ENCODE results near the gene TCF7L1.
"Not testable (repeated sequence)": the region's sequence is repeated elsewhere in the genome, so short reads cannot be mapped to it uniquely, and the experiment has no call there.

TCF7L1 gene

DNA sequence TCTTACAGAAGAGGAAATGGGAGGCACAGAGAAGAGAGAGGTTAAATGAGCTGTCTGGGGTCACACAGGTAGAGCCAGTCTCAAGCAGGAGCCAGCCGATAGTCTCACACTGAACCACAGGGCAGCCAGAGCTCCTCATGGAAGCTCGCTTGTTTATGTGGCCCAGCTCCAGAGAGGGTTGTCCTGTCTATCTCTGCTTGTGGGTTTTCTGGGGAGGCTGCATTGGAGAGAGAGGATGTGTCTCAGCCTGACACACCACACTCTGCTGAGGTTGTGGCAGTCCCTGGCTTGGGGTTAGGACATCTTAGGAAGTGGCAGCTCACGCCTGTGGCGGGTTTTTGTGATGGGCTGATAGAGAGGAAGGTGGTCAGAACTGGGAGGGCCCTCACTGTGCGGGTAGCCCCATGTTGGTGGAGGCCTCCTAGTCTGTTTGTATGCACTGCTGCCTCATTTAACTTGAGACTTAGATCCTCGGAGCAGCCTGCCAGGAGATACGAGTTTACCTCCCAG, 52.3 kb downstream of the TCF7L1 start:
- no peak for DNase-seq

DNA sequence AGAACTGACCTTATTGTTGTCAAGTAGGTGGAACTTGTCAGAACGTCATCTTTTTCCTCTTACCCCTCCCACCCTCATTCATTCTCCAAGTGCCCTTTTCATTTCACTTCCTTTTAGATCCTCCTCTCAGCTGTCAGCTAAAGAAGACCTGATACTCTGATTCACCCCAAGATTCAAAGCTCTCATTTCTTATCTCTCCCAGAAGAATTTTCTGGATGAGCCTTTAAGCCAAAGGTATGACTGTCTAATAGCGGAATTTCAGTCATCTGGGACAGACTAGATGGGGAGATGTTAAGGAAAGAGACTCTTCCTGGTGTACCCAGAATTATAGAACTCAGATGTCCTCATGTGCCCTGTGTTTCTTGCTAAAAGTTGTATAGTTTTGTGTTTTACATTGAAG, 53.9 kb downstream of the TCF7L1 start:
- no peak for DNase-seq

DNA sequence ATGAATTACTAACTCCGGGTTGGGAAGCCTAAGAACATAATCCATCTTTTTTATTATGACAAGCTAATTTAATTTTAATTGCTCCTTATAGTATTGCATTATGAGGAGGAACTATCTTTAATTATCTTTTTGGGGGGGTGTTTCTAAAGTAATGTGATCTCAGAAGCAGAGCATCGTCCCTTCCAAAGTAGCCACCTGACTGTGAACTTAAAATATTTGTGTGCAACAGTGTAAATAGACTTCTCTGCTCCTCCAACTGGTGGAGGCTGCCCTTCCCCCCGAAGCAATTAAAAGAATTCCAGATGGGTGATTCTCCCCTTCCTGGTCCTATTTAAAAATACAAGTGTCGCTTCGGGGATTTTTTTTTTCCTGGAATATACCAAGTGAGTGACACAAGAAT, 55.7 kb downstream of the TCF7L1 start:
- no peak for DNase-seq

DNA sequence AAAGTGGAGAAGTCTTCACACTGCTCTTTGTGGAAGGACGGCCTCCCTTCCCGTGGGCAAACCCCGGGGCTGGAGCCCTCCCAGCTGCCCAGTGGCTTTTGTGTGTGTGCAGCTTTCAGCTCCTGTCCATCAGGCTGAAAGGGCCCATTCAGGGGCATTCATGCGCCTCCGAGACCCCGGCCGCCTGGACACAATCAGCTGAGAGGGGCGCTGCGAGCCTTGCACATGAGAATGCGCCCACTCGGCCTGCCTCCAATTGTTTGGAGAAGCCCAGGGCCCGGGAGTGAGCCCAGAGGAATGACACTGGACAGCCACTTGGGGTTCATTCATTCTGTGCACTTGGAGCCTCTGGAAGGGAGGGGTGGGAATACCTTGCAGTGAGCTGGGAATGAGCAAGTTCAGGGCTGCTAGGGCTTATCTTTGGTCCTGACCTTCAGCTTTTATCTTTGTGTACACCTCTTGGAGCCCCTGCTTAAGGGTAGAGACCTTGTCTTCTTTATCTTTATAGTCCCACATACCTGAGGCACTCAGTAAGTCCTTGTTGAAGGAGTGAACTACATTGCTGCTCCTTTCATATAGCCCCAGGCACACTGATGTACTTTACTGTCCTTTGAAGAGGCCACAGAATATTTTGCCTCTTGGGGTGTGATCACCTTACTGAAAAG, 56.5 kb downstream of the TCF7L1 start:
- no peak for DNase-seq

DNA sequence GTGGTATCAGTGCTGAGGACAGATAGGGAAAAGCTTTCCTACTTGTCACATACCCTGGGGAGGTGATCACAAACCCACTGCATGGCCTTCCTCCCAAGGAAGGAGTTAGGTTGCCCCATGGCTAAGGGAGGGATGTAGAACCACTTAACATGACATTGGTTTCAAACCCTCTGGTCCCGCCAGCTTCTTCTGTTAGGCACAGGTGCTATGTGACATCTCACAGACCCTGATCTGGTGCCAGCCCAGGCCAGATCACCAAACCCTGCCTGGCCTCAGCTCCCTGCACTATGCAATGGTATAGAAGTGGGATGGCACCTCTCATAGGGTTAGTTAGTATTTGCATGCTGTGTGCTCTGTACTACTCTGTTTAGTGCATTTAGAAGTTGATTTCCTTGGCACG, 58.0 kb downstream of the TCF7L1 start:
- DNase-seq = no peak

DNA sequence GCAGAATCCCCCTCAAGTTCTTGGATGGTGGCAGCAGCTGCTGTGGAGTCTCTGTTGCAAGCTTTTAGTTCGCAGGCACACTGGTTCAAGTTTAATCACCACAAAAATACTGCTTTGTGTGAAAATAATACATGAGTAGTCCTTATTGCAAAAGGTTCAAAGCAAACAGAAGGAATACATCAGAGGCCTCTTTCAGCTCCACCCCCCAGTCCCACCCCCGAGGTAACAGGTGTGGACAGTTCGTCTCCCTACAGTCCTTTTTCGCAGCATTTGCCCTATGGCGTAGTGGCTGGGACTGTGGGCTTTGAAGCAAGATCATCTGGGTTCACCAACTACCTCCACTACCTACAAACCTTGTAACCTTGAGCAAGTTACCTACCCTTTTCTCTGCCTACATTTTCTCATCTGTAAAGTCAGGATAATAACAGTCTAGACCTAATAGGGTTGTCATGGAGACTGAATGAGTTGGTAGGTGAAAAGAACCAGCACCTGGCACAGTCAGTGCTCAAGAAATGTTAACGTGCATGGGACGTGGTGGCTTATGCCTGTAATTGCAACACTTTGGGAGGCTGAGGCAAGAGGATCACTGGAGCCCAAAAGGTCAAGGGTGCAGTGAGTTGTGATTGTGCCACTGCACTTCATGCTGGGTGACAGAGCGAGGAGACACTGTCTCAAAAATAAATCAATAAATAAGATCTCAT, 61.7 kb downstream of the TCF7L1 start:
- DNase-seq = no peak

DNA sequence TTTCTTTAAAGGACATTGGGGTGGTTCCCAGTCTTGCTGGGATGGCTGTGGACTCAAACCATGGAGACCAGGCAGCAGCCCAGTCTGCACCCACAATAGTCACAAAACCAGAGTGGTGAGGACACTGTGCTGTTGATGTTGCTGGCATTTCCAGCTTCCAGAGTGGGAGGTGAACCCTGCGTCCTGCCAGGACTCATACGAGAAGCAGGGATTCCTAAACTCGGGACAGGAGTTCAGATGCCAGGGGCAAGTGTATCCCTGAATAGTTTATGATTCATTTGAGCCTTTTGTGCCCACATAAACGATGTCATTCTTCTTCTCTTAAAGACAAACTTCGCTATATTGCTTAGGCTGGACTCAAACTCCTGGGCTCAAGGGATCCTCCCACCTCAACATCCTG, 62.8 kb downstream of the TCF7L1 start:
- DNase-seq = no peak

DNA sequence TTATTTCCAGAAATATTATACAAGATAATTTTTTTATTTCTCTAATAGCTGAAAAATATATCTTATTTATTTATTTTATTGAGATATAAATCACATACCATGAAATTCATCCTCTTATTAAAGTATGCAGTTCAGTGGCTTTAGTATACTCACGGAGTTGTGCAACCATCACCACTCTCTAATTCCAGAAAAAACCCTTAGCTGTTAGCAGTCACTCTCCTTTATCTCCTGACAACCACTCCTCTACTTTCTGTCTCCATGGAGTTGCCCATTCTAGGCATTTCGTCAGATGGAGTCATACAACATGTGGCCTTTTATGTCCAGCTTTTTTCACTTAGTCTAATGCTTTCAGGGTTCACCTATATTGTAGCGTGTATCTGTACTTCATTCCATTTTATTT, 66.5 kb downstream of the TCF7L1 start:
- DNase-seq = no peak

DNA sequence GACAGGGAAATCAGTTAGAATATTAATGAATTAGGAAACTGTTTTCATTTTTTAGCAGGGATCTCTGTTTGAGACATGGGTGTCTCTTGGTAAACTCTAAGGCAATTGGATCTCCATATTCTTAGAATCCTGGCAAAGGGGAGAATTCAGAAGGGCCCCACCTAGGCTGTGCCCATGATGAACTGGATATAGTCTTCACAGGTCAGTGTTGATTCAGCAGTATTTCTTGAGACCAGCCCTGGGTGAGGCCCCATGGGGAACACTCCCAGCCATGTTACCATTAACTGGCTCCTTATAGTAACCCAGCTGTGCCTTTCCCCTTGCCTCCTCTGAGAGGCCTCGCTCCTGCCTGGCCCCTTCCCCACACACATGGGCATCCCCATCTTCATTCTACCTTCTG, 76.7 kb downstream of the TCF7L1 start:
- no peak for DNase-seq

DNA sequence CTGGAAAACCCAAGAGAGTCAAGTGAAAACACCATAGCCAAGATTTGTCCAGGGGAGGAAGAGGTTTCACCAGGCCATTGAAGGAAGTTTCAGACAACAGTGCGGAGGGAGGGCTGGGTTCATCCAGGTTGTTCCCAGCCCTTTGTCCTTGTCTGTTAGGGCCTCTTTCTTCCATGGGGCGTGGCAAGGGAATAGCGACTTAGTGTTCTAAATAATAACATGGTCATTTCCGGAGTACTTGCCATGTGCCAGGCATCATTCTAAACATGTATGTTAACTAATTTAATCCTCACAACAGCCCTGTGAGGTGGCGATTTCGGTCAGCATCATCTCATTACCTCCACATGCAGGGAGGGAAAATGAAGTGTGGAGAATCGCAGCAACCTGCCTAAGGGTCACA, 77.3 kb downstream of the TCF7L1 start:
- DNase-seq = no peak

DNA sequence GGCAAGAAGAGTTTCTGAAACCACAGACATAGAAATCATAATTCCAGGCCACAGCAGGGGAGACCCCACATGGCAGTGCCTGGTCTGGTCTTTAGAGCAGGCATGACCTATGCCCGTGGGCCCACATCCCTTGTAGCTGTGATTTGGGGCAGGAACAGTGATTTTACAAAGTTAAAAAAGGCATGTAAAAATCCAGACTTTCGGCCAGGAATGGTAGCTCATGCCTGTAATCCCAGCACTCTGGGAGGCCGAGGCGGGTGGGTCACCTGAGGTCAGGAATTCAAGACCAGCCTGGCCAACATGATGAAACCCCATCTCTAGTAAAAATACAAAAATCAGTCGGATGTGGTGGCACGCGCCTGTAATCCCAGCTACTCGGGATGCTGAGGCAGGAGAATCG, 78.4 kb downstream of the TCF7L1 start:
- DNase-seq = not testable (repeated sequence)

DNA sequence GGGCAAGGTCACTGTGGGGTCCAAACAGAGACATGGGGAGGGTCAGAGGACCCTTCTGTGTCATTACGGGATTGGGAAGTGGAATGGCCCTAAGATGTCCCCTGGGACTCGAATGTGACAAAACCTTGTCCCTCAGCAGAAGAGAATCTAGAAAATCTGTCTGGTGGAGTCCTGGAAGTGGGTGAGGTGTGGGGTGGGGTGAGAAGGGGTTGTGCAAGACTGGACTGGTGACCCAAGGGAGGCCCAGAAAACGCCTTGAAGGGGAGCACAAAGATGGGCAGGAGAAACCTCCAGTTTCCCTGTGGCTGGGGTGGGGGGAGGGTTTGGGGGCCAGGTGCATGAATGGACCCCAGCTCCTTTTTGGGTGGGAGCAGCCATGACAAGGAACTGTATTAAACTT, 79.6 kb downstream of the TCF7L1 start:
- no peak for DNase-seq

DNA sequence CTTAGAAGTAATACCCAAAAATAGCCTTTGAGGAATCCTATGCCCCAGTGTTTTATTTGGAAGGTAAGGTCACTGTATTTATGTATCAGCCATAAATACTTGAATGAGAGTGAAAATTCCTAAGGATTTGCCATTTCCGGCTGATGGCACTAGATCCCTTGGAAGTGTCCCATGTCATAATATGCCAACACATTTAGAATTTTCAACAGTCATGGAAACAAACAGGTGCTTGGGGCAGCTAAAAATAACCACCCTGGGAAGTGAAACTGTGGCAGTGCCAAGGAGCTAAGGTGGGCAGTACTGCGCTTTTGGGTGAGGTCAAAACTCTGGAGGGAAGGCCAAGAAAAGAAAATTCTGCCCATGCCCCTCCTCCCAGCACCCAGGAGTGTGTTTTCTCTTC, 80.2 kb downstream of the TCF7L1 start:
- no peak for DNase-seq

DNA sequence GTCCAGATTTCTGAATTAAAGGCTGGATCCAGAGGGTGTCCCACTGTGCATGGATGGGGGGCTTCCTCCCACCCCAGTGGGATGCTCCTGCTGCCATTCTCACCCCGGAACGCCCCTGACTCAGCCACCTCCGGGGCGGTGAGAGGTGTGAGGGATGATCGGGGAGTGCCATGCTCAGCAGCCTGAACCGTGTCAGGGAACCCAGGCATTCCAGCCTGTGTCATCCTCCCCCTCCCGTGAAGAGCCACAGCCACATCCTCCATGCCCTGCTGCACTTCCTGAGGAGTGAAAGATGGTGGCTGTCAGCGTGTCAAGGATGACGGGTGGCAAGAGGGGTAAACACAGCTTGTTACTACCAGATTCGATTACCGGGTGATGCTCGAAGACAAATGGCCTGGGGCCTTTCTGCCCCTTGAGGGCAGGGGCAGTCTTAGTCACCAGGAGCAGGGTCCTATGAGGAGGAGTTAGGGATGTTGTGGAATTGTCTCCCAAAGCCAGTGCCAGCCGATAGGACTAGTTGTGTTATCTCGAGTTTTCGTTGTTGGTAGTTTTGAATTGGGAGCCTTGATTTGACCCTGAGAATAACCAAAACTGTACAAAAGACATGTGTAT, 80.8 kb downstream of the TCF7L1 start:
- DNase-seq = no peak

DNA sequence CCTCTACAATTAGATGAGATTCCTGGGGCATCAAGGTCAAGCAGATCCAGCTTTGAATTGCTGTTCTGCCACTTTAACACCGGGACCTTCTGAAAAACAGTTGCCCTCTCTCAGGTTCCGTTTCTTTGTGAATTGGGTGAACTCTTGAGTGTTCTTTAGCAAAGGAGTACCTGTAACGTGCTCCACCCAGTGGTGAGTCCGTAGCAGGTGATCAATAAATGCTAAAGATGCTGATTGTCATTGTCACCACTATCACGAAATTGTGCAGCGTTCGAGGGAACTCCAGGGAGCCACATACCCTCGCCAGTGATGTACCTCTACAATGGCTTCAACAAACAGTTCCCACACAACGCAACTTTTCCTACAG, 81.9 kb downstream of the TCF7L1 start:
- no peak for DNase-seq

DNA sequence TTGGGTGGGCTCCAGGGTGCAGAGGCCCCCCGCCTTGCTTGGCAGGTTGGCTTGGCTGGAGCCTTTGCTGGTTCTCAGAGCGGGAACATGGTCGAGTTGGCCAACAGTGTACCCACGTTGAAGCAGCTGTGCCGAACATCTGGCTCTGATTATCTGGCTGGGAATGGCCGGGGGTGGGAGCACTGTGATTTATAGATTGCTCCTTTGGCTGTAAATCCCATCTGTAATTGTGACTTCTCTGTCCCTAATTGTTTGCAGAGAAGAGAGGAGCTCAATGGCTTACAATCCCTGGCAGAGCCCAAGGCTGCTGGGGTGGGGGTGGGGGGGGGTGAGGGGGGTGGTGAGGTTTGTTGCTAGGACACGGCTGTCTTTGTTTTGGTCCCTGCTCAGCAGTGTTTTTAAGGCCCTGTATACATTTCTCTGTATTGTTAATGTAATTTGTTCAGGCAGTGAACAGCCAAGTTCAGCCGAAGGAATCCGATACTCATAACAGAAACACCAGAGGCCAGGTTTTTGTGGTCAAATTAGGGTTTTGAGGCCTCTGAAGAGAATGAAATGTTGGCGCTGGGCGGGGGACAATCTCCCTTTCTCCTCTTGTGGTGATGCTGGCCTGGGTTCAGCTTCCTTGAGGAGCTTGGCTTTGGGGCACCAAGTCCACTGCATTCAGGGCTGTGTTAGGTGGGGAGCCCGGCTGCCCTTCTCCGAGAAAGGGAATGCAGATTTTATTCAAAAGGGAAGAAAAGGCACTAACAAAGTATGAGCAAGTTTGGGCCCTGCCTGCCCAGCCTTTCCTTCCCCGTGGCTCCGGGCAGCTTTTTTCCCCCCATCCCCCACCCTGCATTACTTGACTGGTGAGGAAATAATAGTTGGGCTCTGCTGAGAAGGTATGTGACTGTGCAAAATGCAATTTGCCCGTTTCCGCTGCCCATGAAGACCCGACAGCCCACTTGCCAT, 82.5 kb downstream of the TCF7L1 start:
- no peak for DNase-seq

DNA sequence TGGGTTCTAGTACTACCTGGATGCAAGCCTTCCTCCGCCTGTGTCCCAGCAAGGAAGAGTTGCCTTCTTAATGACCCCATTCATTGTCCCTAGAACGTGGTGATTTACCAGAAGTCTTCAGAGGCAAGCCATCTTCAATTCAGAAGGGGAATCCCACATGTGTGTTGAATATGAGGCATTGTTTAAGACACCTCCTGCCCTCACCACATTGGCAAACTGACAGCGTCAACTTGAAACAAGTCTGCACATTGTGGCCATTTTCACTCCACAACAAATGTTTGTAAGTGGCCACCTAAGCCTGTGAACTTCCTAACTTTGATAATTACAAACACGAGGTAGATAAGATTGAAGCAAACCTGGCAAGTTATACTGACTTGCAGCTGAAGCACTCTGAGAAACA, 83.7 kb downstream of the TCF7L1 start:
- no peak for DNase-seq

DNA sequence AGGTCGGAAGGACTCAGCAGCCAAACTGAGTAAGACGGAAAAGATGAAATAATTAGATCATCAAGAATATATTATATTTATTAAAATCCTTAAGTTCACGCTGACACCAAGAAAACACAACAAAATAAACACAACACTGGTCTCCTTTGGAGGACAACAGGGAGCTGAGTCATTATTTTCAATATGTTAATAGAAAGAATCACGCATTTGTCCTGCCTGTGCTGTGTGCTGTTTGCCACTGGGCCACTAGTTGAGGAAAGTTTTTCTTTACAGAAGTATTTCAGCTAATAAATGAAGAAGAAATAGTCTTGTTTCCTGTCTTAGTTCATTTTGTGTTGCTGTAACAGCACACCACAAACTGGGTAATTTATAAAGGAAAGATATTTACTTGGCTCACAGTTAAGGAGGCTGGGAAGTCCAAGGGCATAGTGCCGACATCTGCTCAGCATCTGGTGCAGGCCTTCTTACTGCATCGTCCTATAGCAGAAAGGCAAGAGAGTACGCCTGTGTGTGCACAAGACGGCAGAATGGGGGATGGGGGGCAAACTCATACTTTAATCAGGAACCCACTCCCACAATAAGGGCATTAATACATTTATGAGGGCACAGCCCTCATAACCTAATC, 88.0 kb downstream of the TCF7L1 start:
- DNase-seq = no peak

DNA sequence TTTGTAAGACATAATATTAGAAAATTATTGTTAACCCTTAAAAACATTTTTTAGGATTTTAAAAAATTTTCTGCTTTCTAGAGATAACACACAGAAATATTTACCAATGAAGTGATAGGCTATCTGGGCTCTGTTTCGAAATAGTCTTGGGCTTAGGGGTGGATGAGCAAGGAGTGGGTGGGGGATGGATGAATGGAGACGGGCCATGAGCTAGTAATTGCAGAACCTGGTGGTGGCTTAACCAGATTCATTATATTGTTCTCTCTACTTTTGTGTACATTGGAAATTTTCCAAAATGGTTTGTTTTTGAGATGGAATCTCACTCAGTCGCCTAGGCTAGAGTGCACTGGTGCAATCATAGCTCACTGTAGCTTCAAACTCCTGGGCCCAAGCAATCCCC, 89.6 kb downstream of the TCF7L1 start:
- no peak for DNase-seq

DNA sequence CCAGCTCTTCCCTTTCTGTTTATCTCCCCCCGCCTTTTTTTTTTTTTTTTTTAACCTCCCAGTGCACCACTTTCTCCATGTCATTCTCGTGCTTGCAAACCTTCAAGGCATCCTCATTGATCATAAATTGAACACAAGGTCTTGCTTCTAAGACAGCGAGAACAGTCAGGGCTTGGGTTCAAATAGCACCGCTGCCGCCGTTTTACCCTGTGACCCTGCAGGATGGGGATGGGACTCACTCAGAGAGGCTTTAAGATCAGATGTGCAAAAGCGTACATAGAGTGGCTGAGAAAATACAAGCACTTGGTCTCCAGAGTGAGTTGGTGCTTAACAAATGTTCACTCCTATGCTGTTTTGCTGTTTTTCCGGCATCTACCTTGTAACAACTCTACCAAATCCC, 93.6 kb downstream of the TCF7L1 start:
- DNase-seq = no peak

DNA sequence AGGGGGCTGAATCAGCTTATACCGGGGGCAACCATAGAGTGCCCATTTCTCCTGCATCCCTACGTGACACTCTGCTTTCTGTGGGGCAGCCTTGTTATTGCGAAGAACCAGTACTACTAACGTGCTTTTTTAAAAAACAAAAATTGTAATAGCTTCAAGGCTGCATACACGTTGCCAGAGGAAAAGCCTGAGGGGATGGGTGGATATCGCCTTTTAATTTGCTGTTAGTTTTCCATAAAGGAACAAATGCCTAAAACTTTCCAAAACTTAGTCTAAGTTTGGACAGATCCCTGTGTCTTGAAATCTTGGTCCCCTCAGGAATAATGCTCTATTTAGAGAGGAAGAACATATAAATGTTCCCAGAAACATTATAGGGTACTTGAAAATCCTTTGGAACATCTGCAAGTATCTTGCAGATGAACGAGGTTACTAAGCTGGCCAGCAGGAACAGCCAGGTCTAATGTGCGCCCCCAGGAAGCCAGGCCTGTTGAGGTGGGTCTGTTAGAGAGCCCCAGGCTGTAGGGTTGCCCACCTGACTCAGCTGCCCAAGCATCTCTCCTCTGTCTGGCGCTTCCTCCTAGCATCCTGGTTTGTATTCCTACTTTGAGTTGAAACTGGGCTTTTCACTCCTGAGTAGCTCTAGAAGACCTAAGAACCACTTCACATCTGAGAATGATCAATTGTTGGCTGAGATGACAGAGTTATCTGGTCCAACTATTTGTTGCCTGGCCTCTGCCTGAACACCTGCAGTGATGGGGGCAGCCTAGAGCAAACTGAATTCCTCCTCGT, 97.7 kb downstream of the TCF7L1 start:
- no peak for DNase-seq

DNA sequence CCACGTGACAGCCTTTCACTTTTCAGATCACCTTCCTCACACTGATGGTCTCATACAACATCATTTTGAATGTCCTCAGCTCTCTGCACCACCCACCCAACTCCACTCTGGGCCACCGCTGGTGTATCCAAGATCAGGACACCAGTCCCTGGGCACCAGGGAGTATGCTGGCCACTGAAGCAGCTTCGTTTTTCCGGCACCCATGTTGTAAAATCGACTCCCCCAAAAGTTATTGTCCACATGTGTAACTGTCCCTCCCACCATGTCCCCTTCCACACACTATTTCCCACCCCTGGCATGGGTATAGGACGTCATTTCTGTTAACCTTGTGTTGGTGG, 98.2 kb downstream of the TCF7L1 start:
- no peak for DNase-seq
